IMR-90 (cell line): ENCODE results near the gene AOPEP. TPM values are rescaled to one million over a fixed set of nuclear protein-coding genes. Genes with fewer than 3 reads are reported as not detected.

Source experiments
- ATAC-seq: fragments of 200-7000 bp; cut with Tn5 transposase; 2 replicates; pipeline ENCODE4 v1.9.1; 2020; ENCODE audit warnings: low read depth, mild to moderate bottlenecking, moderate library complexity
- BruUV-seq: library from RNA; stranded (reverse); fragments of 400-500 nt; replicated peaks from 2 replicates; lab custom pipeline; 2021; lab: Mats Ljungman, UMichigan
- CTCF ChIA-PET: fragments of 300-600 bp; formaldehyde crosslinking; extraction: SDS; loops from one replicate; lab custom pipeline; 2021; ENCODE audit warnings: antibody characterized with exemption; lab: Yijun Ruan, JAX
- POLR2A ChIA-PET: fragments of 300-600 bp; sonication (Branson Sonifier 250); formaldehyde crosslinking; loops from one replicate; lab custom pipeline; 2022; ENCODE audit warnings: antibody characterized with exemption; ENCODE audit not compliant: unreplicated experiment; lab: Charles Lee
- DNase-seq: peaks from one replicate; pipeline ENCODE4 v3.0.0; 2013
- H2AFZ ChIP-seq: replicated peaks from 2 replicates; pipeline ENCODE3; 2013; ENCODE audit warnings: low read length, mild to moderate bottlenecking; ENCODE audit not compliant: poor library complexity
- H2AK5ac ChIP-seq: 2 replicates; pipeline ENCODE4 v1.6.1; 2013; ENCODE audit warnings: low read depth, low read length, inconsistent platforms
- H2AK9ac ChIP-seq: replicated peaks from 2 replicates; pipeline ENCODE3; 2013; ENCODE audit warnings: mild to moderate bottlenecking, low read depth, low read length, moderate library complexity; ENCODE audit not compliant: poor library complexity
- H2BK120ac ChIP-seq: 2 replicates; pipeline ENCODE4 v1.6.1; 2013; ENCODE audit warnings: low read depth, low read length, inconsistent platforms
- H2BK15ac ChIP-seq: 3 replicates; pipeline ENCODE4 v1.6.1; 2013; ENCODE audit warnings: low read depth, low read length, inconsistent platforms
- H2BK20ac ChIP-seq: 2 replicates; pipeline ENCODE4 v1.6.1; 2013; ENCODE audit warnings: low read depth, mild to moderate bottlenecking, inconsistent platforms, low read length, moderate library complexity
- H2BK5ac ChIP-seq: 2 replicates; pipeline ENCODE4 v1.6.1; 2013; ENCODE audit warnings: mild to moderate bottlenecking, low read depth, low read length, inconsistent platforms; ENCODE audit not compliant: poor library complexity, severe bottlenecking
- H3K14ac ChIP-seq: replicated peaks from 2 replicates; pipeline ENCODE4 v1.6.1; 2013; ENCODE audit warnings: low read depth, low read length, inconsistent platforms
- H3K18ac ChIP-seq: 2 replicates; pipeline ENCODE4 v1.6.1; 2013; ENCODE audit warnings: low read depth, low read length, control low read depth
- H3K23ac ChIP-seq: 2 replicates; pipeline ENCODE4 v1.6.1; 2013; ENCODE audit warnings: low read depth, low read length, inconsistent platforms
- H3K27ac ChIP-seq: 2 replicates; pipeline ENCODE4 v1.5.1; 2013; ENCODE audit warnings: mild to moderate bottlenecking, control low read depth, low read length; ENCODE audit not compliant: insufficient read depth
- H3K27me3 ChIP-seq: 2 replicates; pipeline ENCODE4 v1.6.1; 2013; ENCODE audit warnings: low read length; ENCODE audit not compliant: control insufficient read depth, insufficient read depth
- H3K36me3 ChIP-seq: 2 replicates; pipeline ENCODE4 v1.6.1; 2013; ENCODE audit warnings: low read length, mixed read lengths; ENCODE audit not compliant: control insufficient read depth, insufficient read depth
- H3K4ac ChIP-seq: 2 replicates; pipeline ENCODE4 v1.6.1; 2013; ENCODE audit warnings: low read depth, low read length, inconsistent platforms
- H3K4me1 ChIP-seq: 2 replicates; pipeline ENCODE4 v1.6.1; 2013; ENCODE audit warnings: low read length, mixed read lengths; ENCODE audit not compliant: control insufficient read depth, insufficient read depth
- H3K4me2 ChIP-seq: 2 replicates; pipeline ENCODE4 v1.6.1; 2013; ENCODE audit warnings: low read depth, mild to moderate bottlenecking, control low read depth, low read length, moderate library complexity
- H3K4me3 ChIP-seq: 2 replicates; pipeline ENCODE4 v1.5.1; 2013; ENCODE audit warnings: low read depth, mild to moderate bottlenecking, control low read depth, low read length, moderate library complexity; ENCODE audit not compliant: insufficient read depth
- H3K56ac ChIP-seq: 2 replicates; pipeline ENCODE4 v1.6.1; 2013; ENCODE audit warnings: low read length, inconsistent platforms; ENCODE audit not compliant: insufficient read depth; ENCODE audit errors: extremely low read depth
- H3K79me1 ChIP-seq, 2 experiments: 2 replicates each; pipeline ENCODE4 v1.6.1; 2013; ENCODE audit warnings: low read length in 2 of 2, inconsistent platforms in 1 of 2, low read depth in 1 of 2
- H3K9ac ChIP-seq: 2 replicates; pipeline ENCODE4 v1.6.1; 2013; ENCODE audit warnings: low read depth, low read length, control low read depth
- H3K9me1 ChIP-seq: 2 replicates; pipeline ENCODE4 v1.6.1; 2013; ENCODE audit warnings: low read length, inconsistent platforms; ENCODE audit not compliant: insufficient read depth
- H3K9me3 ChIP-seq: 2 replicates; pipeline ENCODE4 v1.6.1; 2013; ENCODE audit warnings: low read length; ENCODE audit not compliant: control insufficient read depth, insufficient read depth
- H4K20me1 ChIP-seq: 2 replicates; pipeline ENCODE4 v1.6.1; 2013; ENCODE audit warnings: low read length, inconsistent platforms; ENCODE audit not compliant: insufficient read depth
- H4K5ac ChIP-seq: 2 replicates; pipeline ENCODE4 v1.6.1; 2013; ENCODE audit warnings: mild to moderate bottlenecking, low read depth, low read length, control low read depth
- H4K8ac ChIP-seq, 2 experiments: 2 replicates each; pipeline ENCODE4 v1.6.1; 2013; ENCODE audit warnings: low read depth in 2 of 2, low read length in 2 of 2, control low read depth in 1 of 2, inconsistent platforms in 1 of 2
- H4K91ac ChIP-seq: 2 replicates; pipeline ENCODE4 v1.6.1; 2013; ENCODE audit warnings: low read depth, low read length, inconsistent platforms; ENCODE audit not compliant: insufficient read depth
- BHLHE40 ChIP-seq: fragments of 150-350 bp; IDR thresholded peaks from 2 replicates; pipeline ENCODE4 v1.6.1; 2016; ENCODE audit warnings: mild to moderate bottlenecking, low read depth, low read length
- CEBPB ChIP-seq: IDR thresholded peaks from 2 replicates; pipeline ENCODE4 v1.6.1; 2012; ENCODE audit warnings: low read depth, low read length, improper control_type of control experiment
- CHD1 ChIP-seq: IDR thresholded peaks from 2 replicates; pipeline ENCODE4 v1.6.1; 2012; ENCODE audit warnings: low read depth, low read length, improper control_type of control experiment
- FOS ChIP-seq: fragments of 150-350 bp; IDR thresholded peaks from 2 replicates; pipeline ENCODE4 v1.6.1; 2016; ENCODE audit warnings: low read depth, low read length
- MXI1 ChIP-seq: IDR thresholded peaks from 2 replicates; pipeline ENCODE4 v1.6.1; 2012; ENCODE audit warnings: low read depth, mild to moderate bottlenecking, low read length, moderate library complexity, borderline replicate concordance
- NFE2L2 ChIP-seq: fragments of 150-350 bp; IDR thresholded peaks from 2 replicates; pipeline ENCODE4 v1.6.1; 2016; ENCODE audit warnings: low read depth, mild to moderate bottlenecking, low read length
- RAD21 ChIP-seq: IDR thresholded peaks from 2 replicates; pipeline ENCODE4 v1.6.1; 2012; ENCODE audit warnings: low read length, improper control_type of control experiment
- RCOR1 ChIP-seq: IDR thresholded peaks from 2 replicates; pipeline ENCODE4 v1.6.1; 2012; ENCODE audit warnings: mild to moderate bottlenecking, low read length, improper control_type of control experiment; ENCODE audit not compliant: insufficient replicate concordance
- RFX5 ChIP-seq: IDR thresholded peaks from 2 replicates; pipeline ENCODE4 v1.8.0; 2012; ENCODE audit warnings: low read depth, mild to moderate bottlenecking, low read length, moderate library complexity
- whole genome bisulfite sequencing, 2 experiments: methylation state at CpG; one replicate each; pipeline versions ENCODE4 v1.1.5 to v1.1.7; 2013; ENCODE audit warnings: missing lambda C conversion rate in 2 of 2; ENCODE audit not compliant: insufficient read length in 1 of 2; ENCODE audit errors: extremely low coverage in 2 of 2; 5-methylcytosine and 5-hydroxymethylcytosine counted together
- dilution Hi-C: fragments of 300-500 bp; cut with HindIII; formaldehyde crosslinking; loops from one replicate; pipeline ENCODE4 v1.14.3; 2018; ENCODE audit warnings: low sequenced_read_pairs; ENCODE audit not compliant: unreplicated experiment
- in situ Hi-C: fragments of 300-500 bp; cut with MboI; formaldehyde crosslinking; loops from 3 replicates; pipeline ENCODE4 v1.14.3; 2019; ENCODE audit warnings: low sequenced_read_pairs, inconsistent platforms, mixed read lengths
- intact Hi-C: fragments of 100-400 bp; cut with micrococcal nuclease; formaldehyde crosslinking; loops from 2 replicates; pipeline ENCODE4 v1.10.0; 2022
- polyA plus RNA-seq, 3 experiments: library from polyadenylated mRNA; depleted of rRNA; stranded (reverse); fragments of >200 nt; gene quantifications; 2 replicates each; pipeline ENCODE4 v1.2.3, GENCODE V29; 2012; ENCODE audit warnings: low replicate concordance in 1 of 3
- total RNA-seq: library from RNA; depleted of rRNA; stranded (reverse); fragments of >200 nt; gene quantifications from 2 replicates; pipeline ENCODE4 v1.2.3, GENCODE V29; 2012
- TF ChIP-seq, protein P1 (sequence below): conservative IDR thresholded peaks from 2 replicates; pipeline ENCODE4 v1.5.1; 2012; ENCODE audit warnings: mild to moderate bottlenecking, low read depth, low read length, improper control_type of control experiment
- TF ChIP-seq, protein P2 (sequence below): fragments of 150-350 bp; IDR thresholded peaks from 2 replicates; pipeline ENCODE4 v1.6.1; 2016; ENCODE audit warnings: low read depth, mild to moderate bottlenecking, low read length, moderate library complexity, borderline replicate concordance
- TF ChIP-seq, protein P3 (sequence below): fragments of 150-350 bp; IDR thresholded peaks from 2 replicates; pipeline ENCODE4 v1.6.1; 2017; ENCODE audit warnings: mild to moderate bottlenecking, antibody characterized with exemption, low read length, low read depth

AOPEP gene
- total and polyA plus RNA-seq, 2 of the 4 experiments (the other 2 are of a cell fraction): 34.9 to 38.7 TPM

DNA sequence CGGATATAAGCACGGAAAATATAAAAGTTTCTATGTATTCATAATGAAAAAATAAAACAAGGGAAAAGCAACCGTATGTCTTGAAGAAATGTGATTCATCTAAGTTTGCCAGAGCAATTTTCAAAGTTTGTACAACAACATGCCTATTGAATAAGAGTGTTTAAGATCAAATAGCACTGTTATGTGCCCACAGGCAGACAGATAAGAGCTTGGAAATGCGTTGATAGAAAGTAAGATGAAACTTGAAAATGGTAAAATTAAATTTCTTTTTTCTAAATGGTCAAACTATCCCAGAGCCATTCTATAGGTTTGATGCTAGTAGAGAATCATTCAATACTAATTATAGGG lies 401.7 kb downstream of the AOPEP start:
- Histone ChIP-seq H3K14ac (no peak overlapping the region), H3K9ac (no peak overlapping the region), H3K4ac (no peak overlapping the region), H2BK5ac (no peak overlapping the region), H3K9me3 (no peaks in the 10 kb centered on the region), H2BK15ac (no peak overlapping the region), H4K5ac (no peak overlapping the region), H3K23ac (no peak overlapping the region), H2AFZ (no peak overlapping the region), H4K20me1 (no peaks in the 10 kb centered on the region), H3K79me1 (no peaks in the 10 kb centered on the region), H3K18ac (no peak overlapping the region), H4K91ac (no peak overlapping the region), H3K27ac (no peak overlapping the region), H4K8ac (no peak overlapping the region), H3K4me2 (no peak overlapping the region), H3K27me3 (no peaks in the 10 kb centered on the region), H2BK20ac (no peak overlapping the region), H2AK9ac (no peak overlapping the region), H2AK5ac (no peak overlapping the region), H3K56ac (no peak overlapping the region), H3K4me1 (peaks cover 2% of the 10 kb centered on the region; the same call in 1 of the 2 replicates), H3K4me3 (no peak overlapping the region), H3K9me1 (no peaks in the 10 kb centered on the region; the same call in 1 of the 2 replicates), H2BK120ac (no peak overlapping the region), H3K36me3 (no peaks in the 10 kb centered on the region)
- ChIA-PET CTCF (interaction anchor here (0.5 to 6.4 kb wide), 18 partner anchors 9 to 997 kb away, joined by 3 to 47 read pairs (median 4); no protein-coding TSS in a partner anchor), POLR2A (no interaction called here)
- dilution Hi-C loops: no loop called here
- in situ Hi-C loops: loop anchor here (5.0 kb wide), 1 partner anchor 446 kb away; no protein-coding TSS in a partner anchor
- TF ChIP-seq, protein P1, sequence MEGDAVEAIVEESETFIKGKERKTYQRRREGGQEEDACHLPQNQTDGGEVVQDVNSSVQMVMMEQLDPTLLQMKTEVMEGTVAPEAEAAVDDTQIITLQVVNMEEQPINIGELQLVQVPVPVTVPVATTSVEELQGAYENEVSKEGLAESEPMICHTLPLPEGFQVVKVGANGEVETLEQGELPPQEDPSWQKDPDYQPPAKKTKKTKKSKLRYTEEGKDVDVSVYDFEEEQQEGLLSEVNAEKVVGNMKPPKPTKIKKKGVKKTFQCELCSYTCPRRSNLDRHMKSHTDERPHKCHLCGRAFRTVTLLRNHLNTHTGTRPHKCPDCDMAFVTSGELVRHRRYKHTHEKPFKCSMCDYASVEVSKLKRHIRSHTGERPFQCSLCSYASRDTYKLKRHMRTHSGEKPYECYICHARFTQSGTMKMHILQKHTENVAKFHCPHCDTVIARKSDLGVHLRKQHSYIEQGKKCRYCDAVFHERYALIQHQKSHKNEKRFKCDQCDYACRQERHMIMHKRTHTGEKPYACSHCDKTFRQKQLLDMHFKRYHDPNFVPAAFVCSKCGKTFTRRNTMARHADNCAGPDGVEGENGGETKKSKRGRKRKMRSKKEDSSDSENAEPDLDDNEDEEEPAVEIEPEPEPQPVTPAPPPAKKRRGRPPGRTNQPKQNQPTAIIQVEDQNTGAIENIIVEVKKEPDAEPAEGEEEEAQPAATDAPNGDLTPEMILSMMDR: no peak
- no peak for TF ChIP-seq RAD21
- no peak for TF ChIP-seq FOS
- TF ChIP-seq BHLHE40: no peak
- TF ChIP-seq NFE2L2: no peak
- TF ChIP-seq CHD1: no peak
- TF ChIP-seq RFX5: no peak
- TF ChIP-seq, protein P2, sequence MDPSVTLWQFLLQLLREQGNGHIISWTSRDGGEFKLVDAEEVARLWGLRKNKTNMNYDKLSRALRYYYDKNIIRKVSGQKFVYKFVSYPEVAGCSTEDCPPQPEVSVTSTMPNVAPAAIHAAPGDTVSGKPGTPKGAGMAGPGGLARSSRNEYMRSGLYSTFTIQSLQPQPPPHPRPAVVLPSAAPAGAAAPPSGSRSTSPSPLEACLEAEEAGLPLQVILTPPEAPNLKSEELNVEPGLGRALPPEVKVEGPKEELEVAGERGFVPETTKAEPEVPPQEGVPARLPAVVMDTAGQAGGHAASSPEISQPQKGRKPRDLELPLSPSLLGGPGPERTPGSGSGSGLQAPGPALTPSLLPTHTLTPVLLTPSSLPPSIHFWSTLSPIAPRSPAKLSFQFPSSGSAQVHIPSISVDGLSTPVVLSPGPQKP: no peak
- no peak for TF ChIP-seq CEBPB
- TF ChIP-seq RCOR1: no peak
- no peak for TF ChIP-seq MXI1
- TF ChIP-seq, protein P3, sequence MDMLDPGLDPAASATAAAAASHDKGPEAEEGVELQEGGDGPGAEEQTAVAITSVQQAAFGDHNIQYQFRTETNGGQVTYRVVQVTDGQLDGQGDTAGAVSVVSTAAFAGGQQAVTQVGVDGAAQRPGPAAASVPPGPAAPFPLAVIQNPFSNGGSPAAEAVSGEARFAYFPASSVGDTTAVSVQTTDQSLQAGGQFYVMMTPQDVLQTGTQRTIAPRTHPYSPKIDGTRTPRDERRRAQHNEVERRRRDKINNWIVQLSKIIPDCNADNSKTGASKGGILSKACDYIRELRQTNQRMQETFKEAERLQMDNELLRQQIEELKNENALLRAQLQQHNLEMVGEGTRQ: no peak
- ATAC-seq (no peak), DNase-seq (no peak)
- intact Hi-C loops: loop anchor here (10.0 kb wide), 1 partner anchor 213 kb away; no protein-coding TSS in a partner anchor
- no CpG with 5 or more reads among the region's 4 CpGs for WGBS, 2 experiments
- no TSS peak for BruUV-seq
